GM11168 (cell line): ENCODE measurements around the gene ALK.

Experiments used
- in situ Hi-C: fragments of 300-500 bp; cut with MboI; formaldehyde crosslinking; loops from one replicate; pipeline ENCODE4 v1.12.0; 2022; ENCODE audit warnings: low sequenced_read_pairs; ENCODE audit not compliant: unreplicated experiment

ALK gene

DNA sequence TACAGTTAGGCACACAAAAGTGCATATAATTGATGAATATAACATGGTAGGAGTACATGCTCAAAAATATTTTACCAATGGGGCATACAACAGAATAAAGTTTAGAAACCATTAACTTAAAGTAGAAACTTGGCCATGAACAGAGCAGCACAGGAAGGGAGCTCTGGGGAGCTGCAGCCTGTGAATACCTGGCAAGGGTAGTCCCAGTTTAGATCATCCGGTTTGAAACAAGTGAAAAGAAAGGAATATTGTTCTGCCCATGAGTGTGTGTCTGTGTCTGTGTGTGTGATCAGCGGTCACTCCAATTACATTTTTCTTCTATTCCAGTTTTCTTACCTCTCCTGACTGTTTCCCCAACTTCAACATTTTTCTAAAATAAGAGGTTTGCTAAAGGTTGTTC lies 233.0 kb downstream of the ALK start:
- in situ Hi-C loops = no loop called here

- in situ Hi-C loops = no loop called here
Measured at GRCh38 chr2:29687121-29687520, 234.3 kb downstream of the ALK start.

- in situ Hi-C loops = no loop called here
Measured at GRCh38 chr2:29676886-29677453, 244.4 kb downstream of the ALK start.

DNA sequence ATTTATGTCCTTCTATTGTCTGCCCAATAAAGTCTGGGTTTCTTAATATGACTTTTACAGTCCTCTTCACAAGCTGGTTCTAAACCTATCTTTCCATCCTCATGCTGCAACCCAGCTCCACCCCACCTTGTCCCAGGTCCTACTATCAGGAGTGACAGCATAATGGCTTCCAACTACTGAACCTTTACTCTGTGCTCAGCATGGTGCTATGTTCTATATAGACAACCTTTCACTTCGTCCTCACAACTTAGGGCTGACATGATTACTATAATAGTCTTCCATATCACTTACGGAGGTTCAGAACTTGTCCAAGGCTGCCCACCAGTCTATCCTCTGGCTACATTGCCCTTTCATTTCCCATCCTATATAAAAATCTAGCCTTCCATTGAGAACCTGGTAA lies 256.8 kb downstream of the ALK start:
- in situ Hi-C loops = no loop called here

DNA sequence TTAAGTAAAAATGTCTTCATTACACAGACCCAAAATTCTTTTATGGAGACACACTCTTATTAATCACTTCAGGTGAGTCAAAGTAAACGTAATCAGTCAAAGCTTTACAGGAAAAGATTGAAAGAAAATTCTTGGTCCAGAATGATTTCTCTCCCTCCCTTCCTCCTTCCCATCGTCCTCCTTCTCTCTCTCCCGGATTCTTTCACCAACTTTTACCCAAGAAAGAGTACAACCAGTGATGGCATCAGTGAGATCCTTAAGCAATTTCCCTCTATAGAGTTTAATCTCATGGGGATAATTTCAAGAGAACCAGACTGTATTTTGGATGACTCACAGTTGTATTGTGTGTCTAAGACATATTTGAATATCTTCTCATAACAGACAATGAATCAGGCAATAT lies 258.1 kb downstream of the ALK start:
- in situ Hi-C loops = no loop called here

- in situ Hi-C loops = no loop called here
Measured at GRCh38 chr2:29662861-29663260, 258.5 kb downstream of the ALK start.

GRCh38 chr2:29660201-29660600 lies 261.2 kb downstream of the ALK start:
- in situ Hi-C loops = no loop called here

DNA sequence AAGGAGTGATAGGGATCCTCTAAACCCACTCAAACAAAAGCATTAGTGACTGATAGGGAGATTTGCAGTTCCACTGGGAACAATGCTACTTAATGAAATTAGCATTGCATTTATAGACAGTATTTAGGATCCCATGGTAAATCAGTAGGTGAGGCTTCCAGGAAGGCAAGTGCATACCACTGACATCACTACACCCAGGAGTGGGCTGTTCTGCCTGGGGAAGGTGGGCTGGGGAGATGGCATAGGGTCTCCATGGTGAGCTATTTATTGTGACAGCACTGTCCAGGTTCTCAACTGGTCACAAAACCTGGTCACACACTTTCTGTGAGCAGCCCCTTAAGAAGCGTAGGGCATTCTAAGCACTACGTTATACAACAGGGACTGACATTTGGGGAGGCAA lies 262.2 kb downstream of the ALK start:
- in situ Hi-C loops = no loop called here

GRCh38 chr2:29657674-29658073 lies 263.7 kb downstream of the ALK start:
- in situ Hi-C loops = no loop called here

DNA sequence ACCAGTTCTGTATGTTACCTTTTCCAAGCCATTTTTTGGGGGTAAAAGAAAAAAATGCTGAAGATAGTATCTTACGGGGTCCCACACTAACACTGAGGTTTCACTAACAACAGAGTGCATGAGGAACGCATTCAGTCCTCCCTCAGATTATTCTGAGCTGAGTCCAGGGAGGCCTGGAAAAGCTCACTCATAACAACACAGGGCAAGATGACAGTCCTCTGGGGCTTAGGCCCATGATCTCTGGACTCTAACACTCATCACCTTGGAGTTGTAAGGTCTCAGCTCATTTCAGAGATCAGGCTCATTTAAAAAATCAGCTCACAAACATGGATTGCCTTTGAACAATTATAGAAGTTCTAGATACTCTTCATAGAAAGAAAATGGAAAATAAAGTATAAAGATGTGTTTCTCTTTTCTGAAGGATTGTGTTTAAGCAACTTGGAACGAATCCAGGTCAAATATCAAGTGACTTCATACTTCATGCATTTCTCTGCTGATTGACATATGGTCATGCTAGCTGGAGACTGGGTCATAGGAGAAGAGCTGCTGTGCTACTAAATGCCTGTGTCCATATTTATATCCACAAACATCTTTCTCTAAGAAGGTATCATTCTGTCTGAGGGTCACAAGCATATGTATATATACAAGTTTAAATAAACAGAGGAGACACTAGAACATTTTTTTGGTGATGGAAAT lies 265.8 kb downstream of the ALK start:
- in situ Hi-C loops = no loop called here

DNA sequence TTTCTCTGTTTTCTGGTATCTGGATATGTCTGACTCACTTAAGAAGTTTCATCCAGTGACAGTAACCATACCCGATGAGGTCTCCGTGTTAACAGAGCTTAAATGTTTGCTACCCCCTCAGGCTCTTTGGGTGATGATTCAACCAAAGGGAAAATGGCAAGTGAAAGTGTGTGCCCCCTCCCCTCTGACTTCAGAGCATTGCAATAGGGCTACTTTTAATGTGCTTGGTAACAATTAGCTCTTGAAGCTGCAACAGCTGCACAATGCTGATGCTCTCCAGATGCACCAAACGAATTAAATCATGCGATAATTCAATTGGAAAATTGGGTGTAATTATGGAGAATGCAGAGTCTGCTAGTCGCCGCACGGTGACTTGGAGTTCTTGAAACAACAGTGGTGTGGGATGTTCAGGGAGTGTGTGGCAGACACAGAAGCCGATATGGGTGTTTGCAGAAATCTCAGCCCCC lies 270.7 kb downstream of the ALK start:
- in situ Hi-C loops = no loop called here

GRCh38 chr2:29644949-29645348 lies 276.4 kb downstream of the ALK start:
- in situ Hi-C loops = no loop called here

- in situ Hi-C loops = no loop called here
Measured at GRCh38 chr2:29643196-29643595, 278.2 kb downstream of the ALK start.

DNA sequence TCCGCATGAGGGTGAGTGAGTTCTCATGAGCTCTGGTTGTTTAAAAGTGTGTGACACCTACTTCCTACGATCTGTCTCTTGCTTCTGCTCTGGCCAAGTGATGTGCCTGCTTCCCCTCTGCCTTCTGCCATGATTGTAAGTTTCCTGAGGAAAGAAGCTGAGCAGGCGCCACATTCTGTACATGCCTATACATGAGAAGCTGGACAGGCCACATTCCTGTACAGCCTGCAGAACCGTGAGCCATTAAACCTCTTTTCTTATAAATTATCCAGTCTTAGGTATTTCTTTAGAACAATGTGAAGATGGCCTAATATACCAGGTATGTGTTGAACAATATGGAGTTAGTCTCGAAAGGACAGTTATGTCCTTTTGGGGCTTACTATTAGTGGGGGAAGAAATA lies 281.0 kb downstream of the ALK start:
- in situ Hi-C loops = no loop called here

- in situ Hi-C loops = no loop called here
Measured at GRCh38 chr2:29638641-29639040, 282.7 kb downstream of the ALK start.

DNA sequence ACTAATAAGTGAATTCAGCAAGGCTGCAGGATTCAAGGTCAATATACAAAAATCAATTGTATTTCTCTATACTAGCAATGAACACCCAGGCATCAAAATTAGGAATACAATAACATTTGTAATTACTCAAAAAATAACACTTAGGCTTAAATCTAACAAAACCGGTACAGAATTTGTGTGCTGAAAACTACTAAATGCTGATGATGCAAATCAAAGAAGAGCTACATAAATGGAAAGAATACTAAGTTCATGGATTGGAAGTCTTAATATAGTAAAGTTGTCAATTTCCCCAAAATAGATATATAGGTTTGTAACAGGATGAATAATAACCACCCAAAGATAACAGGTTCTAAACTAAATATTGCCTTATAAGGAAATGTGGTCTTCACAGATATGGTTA lies 286.5 kb downstream of the ALK start:
- in situ Hi-C loops = no loop called here

- in situ Hi-C loops = no loop called here
Measured at GRCh38 chr2:29632018-29632417, 289.4 kb downstream of the ALK start.

DNA sequence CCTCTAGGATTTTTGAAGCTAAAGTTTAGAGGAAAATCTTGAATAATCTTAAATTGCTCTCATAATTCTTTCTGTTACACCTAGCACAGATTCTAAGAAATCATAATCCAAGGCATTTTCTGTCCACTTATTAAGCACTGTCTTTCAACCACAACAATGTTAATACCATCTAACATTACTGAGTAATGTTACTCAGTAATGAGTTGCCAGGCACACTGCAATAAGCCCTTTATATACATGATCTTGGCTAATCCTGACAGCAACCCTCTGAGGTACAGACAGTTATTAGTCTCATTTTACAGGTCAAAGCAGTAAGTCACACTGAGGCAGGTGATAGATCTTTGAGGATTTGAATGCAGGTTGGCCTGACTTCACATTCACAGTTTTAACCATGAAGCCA lies 291.9 kb downstream of the ALK start:
- in situ Hi-C loops = no loop called here

GRCh38 chr2:29628862-29629261 lies 292.5 kb downstream of the ALK start:
- in situ Hi-C loops = no loop called here

DNA sequence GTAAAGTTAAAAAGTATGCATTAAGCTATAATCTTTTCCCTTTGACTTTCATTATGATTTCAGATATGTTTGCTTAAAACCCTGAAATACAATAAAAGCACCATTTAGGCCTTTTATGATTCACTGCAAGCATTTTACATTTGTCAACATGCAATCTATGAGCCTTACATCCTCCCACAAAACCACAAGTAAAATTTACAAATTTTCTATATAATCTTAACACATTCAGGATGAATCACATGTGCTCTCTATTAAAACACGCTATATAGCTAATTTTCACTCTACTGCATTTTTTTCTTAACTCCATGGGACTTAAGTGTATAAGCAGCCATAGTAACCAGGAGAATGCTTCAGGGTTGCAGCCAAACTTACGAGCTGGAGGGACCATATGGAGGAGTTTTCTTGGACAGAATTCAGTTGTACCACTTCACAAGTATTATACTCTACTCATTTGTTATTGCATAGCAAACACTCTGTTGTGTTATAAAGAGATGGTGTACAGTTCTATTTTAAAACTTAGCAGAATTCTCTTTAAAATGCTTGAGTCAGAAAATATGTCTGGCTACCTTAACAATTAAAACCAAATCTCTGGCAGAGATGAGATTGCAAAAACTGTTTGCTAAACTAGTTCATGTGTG lies 293.2 kb downstream of the ALK start:
- in situ Hi-C loops = no loop called here

DNA sequence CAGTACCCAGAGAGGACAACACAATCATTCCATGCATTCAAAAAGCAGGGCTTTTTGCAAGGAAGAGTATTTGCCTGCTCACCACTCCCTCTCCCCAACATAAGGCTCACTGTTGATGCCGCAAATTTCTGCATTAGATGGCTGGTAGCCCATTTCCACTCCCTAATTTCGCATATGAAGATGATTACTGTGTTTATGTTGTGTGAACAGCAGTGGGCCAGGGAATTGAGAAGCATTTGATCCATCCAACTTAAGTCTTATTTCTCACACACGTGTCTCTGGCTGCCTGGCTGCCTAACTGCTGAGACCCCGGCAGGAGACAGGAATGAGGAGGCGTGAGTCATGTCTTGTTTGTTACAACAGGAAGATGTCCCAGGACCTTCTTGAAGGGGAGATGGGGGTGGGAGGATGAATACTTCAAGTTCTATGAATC lies 294.1 kb downstream of the ALK start:
- in situ Hi-C loops = no loop called here

- in situ Hi-C loops = no loop called here
Measured at GRCh38 chr2:29620890-29621289, 300.5 kb downstream of the ALK start.
